Mesendoderm (in vitro differentiated cells): ENCODE data around the gene CDK5.

Experiments
- DNase-seq: peaks from one replicate; pipeline ENCODE4 v3.0.0; 2013
- H2AK5ac ChIP-seq: 2 replicates; pipeline ENCODE4 v1.6.1; 2013; ENCODE audit warnings: low read length, inconsistent platforms
- H2BK120ac ChIP-seq: 2 replicates; pipeline ENCODE4 v1.6.1; 2013; ENCODE audit warnings: low read depth, mild to moderate bottlenecking, low read length, moderate library complexity, mixed read lengths
- H2BK15ac ChIP-seq: replicated peaks from 2 replicates; pipeline ENCODE4 v1.6.1; 2013; ENCODE audit warnings: low read depth, mild to moderate bottlenecking, moderate library complexity
- H2BK5ac ChIP-seq: 2 replicates; pipeline ENCODE4 v1.6.1; 2013; ENCODE audit warnings: low read length, inconsistent platforms
- H3K18ac ChIP-seq: 2 replicates; pipeline ENCODE4 v1.6.1; 2013; ENCODE audit warnings: mild to moderate bottlenecking, low read length, mixed read lengths
- H3K23ac ChIP-seq: one replicate; pipeline ENCODE4 v1.6.1; 2013; ENCODE audit warnings: low read length
- H3K27ac ChIP-seq: 2 replicates; pipeline ENCODE4 v1.5.1; 2013; ENCODE audit warnings: low read depth, mild to moderate bottlenecking, inconsistent platforms, low read length, moderate library complexity
- H3K27me3 ChIP-seq: 2 replicates; pipeline ENCODE4 v1.6.1; 2013; ENCODE audit warnings: low read length, control low read depth, mild to moderate bottlenecking, inconsistent platforms; ENCODE audit not compliant: insufficient read depth, poor library complexity
- H3K36me3 ChIP-seq: 2 replicates; pipeline ENCODE4 v1.6.1; 2013; ENCODE audit warnings: low read length, inconsistent platforms; ENCODE audit not compliant: control insufficient read depth, insufficient read depth
- H3K4ac ChIP-seq: one replicate; pipeline ENCODE4 v1.6.1; 2013; ENCODE audit warnings: low read depth, mild to moderate bottlenecking, low read length, moderate library complexity
- H3K4me1 ChIP-seq: 2 replicates; pipeline ENCODE4 v1.6.1; 2013; ENCODE audit warnings: low read depth, low read length, inconsistent platforms; ENCODE audit not compliant: control insufficient read depth
- H3K4me2 ChIP-seq: 2 replicates; pipeline ENCODE4 v1.6.1; 2013; ENCODE audit warnings: low read length
- H3K4me3 ChIP-seq: 2 replicates; pipeline ENCODE4 v1.5.1; 2013; ENCODE audit warnings: mild to moderate bottlenecking, low read length
- H3K56ac ChIP-seq: one replicate; pipeline ENCODE4 v1.6.1; 2013; ENCODE audit warnings: low read length
- H3K79me1 ChIP-seq: 2 replicates; pipeline ENCODE4 v1.6.1; 2013; ENCODE audit warnings: low read length, inconsistent platforms
- H3K79me2 ChIP-seq: 2 replicates; pipeline ENCODE4 v1.6.1; 2013; ENCODE audit warnings: mild to moderate bottlenecking, low read length; ENCODE audit not compliant: control insufficient read depth, insufficient read depth
- H3K9ac ChIP-seq: 2 replicates; pipeline ENCODE4 v1.6.1; 2013; ENCODE audit warnings: low read length, inconsistent platforms
- H4K5ac ChIP-seq: one replicate; pipeline ENCODE4 v1.6.1; 2013; ENCODE audit warnings: low read length
- H4K8ac ChIP-seq: one replicate; pipeline ENCODE4 v1.6.1; 2013; ENCODE audit warnings: low read depth, mild to moderate bottlenecking, control low read depth, low read length, moderate library complexity
- WGBS: extraction: QIAGEN DNeasy Blood & Tissue Kit; methylation state at CpG from one replicate; pipeline ENCODE4 v1.1.7; 2013; ENCODE audit warnings: low lambda C conversion rate, missing lambda C conversion rate; ENCODE audit not compliant: insufficient coverage; ENCODE audit errors: extremely low coverage; 5-methylcytosine and 5-hydroxymethylcytosine counted together

Gene CDK5

GRCh38 chr7:151017370-151017952 is 40.2 kb downstream of the CDK5 start:
- Histone ChIP-seq H3K79me2 (no peaks in the 10 kb centered on the region), H3K23ac (no peak overlapping the region), H3K9ac (no peak overlapping the region), H3K56ac (no peak overlapping the region), H3K36me3 (no peaks in the 10 kb centered on the region), H3K4me1 (no peaks in the 10 kb centered on the region), H3K27ac (no peak overlapping the region), H2BK15ac (no peak overlapping the region), H3K4me3 (no peak overlapping the region), H3K4ac (no peak overlapping the region), H2BK5ac (no peak overlapping the region), H4K5ac (no peak overlapping the region), H3K4me2 (no peak overlapping the region), H3K18ac (no peak overlapping the region), H2AK5ac (no peak overlapping the region), H3K27me3 (peaks cover 7% of the 10 kb centered on the region), H4K8ac (no peak overlapping the region), H2BK120ac (no peak overlapping the region), H3K79me1 (no peaks in the 10 kb centered on the region)
- no peak for DNase-seq
- WGBS: no CpG with 5 or more reads among the region's 13 CpGs

GRCh38 chr7:151016942-151017341 is 40.8 kb downstream of the CDK5 start:
- Histone ChIP-seq H3K4me2 (no peak overlapping the region), H3K9ac (no peak overlapping the region), H3K27ac (no peak overlapping the region), H3K79me2 (no peaks in the 10 kb centered on the region), H3K27me3 (peaks cover 7% of the 10 kb centered on the region), H2AK5ac (no peak overlapping the region), H4K8ac (no peak overlapping the region), H3K79me1 (no peaks in the 10 kb centered on the region), H2BK5ac (no peak overlapping the region), H3K4me3 (no peak overlapping the region), H2BK120ac (no peak overlapping the region), H3K4me1 (no peaks in the 10 kb centered on the region), H4K5ac (no peak overlapping the region), H3K4ac (no peak overlapping the region), H3K56ac (no peak overlapping the region), H2BK15ac (no peak overlapping the region), H3K23ac (no peak overlapping the region), H3K36me3 (no peaks in the 10 kb centered on the region), H3K18ac (no peak overlapping the region)
- WGBS: no CpG with 5 or more reads among the region's 15 CpGs
- DNase-seq: no peak

- Histone ChIP-seq H4K5ac (no peak overlapping the region), H3K4me2 (no peak overlapping the region), H2BK5ac (no peak overlapping the region), H3K27ac (no peak overlapping the region), H2BK15ac (no peak overlapping the region), H4K8ac (no peak overlapping the region), H3K4ac (no peak overlapping the region), H3K18ac (no peak overlapping the region), H3K4me3 (no peak overlapping the region), H3K4me1 (no peaks in the 10 kb centered on the region), H3K9ac (no peak overlapping the region), H3K27me3 (peaks cover 7% of the 10 kb centered on the region), H3K56ac (no peak overlapping the region), H3K23ac (no peak overlapping the region), H3K36me3 (no peaks in the 10 kb centered on the region), H2AK5ac (no peak overlapping the region), H3K79me2 (no peaks in the 10 kb centered on the region), H3K79me1 (no peaks in the 10 kb centered on the region), H2BK120ac (no peak overlapping the region)
- no peak for DNase-seq
- WGBS: no CpG with 5 or more reads among the region's 8 CpGs
Observed at GRCh38 chr7:151016505-151016904, 41.2 kb downstream of the CDK5 start.

GRCh38 chr7:151015967-151016366 is 41.7 kb downstream of the CDK5 start:
- H3K79me1 ChIP-seq: no peaks in the 10 kb centered on the region
- no peak overlapping the region for H3K23ac ChIP-seq
- DNase-seq: no peak
- H2AK5ac ChIP-seq: no peak overlapping the region
- H3K4me1 ChIP-seq: no peaks in the 10 kb centered on the region
- H2BK15ac ChIP-seq: no peak overlapping the region
- no peak overlapping the region for H3K56ac ChIP-seq
- no CpG with 5 or more reads among the region's 5 CpGs for WGBS
- no peak overlapping the region for H3K9ac ChIP-seq
- H3K36me3 ChIP-seq: no peaks in the 10 kb centered on the region
- H2BK5ac ChIP-seq: no peak overlapping the region
- H3K27me3 ChIP-seq: peaks cover 7% of the 10 kb centered on the region
- no peak overlapping the region for H3K4me2 ChIP-seq
- H3K18ac ChIP-seq: no peak overlapping the region
- no peak overlapping the region for H4K8ac ChIP-seq
- no peak overlapping the region for H4K5ac ChIP-seq
- H3K4me3 ChIP-seq: no peak overlapping the region
- H3K4ac ChIP-seq: no peak overlapping the region
- no peak overlapping the region for H3K27ac ChIP-seq
- H2BK120ac ChIP-seq: no peak overlapping the region
- no peaks in the 10 kb centered on the region for H3K79me2 ChIP-seq

- no peak overlapping the region for H3K56ac ChIP-seq
- H3K27ac ChIP-seq: no peak overlapping the region
- no peak for DNase-seq
- no peak overlapping the region for H2BK5ac ChIP-seq
- peaks cover 7% of the 10 kb centered on the region for H3K27me3 ChIP-seq
- H3K4me1 ChIP-seq: peaks cover 5% of the 10 kb centered on the region
- no peak overlapping the region for H3K23ac ChIP-seq
- no peak overlapping the region for H3K4me2 ChIP-seq
- WGBS: no CpG with 5 or more reads among the region's 8 CpGs
- H3K79me2 ChIP-seq: no peaks in the 10 kb centered on the region
- no peak overlapping the region for H3K9ac ChIP-seq
- no peak overlapping the region for H2AK5ac ChIP-seq
- H3K18ac ChIP-seq: no peak overlapping the region
- H3K4ac ChIP-seq: no peak overlapping the region
- no peak overlapping the region for H2BK120ac ChIP-seq
- no peak overlapping the region for H2BK15ac ChIP-seq
- H4K5ac ChIP-seq: no peak overlapping the region
- no peaks in the 10 kb centered on the region for H3K36me3 ChIP-seq
- no peaks in the 10 kb centered on the region for H3K79me1 ChIP-seq
- no peak overlapping the region for H4K8ac ChIP-seq
- H3K4me3 ChIP-seq: no peak overlapping the region
Observed at GRCh38 chr7:151014950-151015349, 42.7 kb downstream of the CDK5 start.
